NCI-H1930 (cell line): ENCODE measurements around the gene ERC2.

Source experiments
- DNase-seq, 2 experiments: peaks; one replicate each; lab custom pipeline; 2025; lab: John Stamatoyannopoulos, UW

ERC2 gene

DNA sequence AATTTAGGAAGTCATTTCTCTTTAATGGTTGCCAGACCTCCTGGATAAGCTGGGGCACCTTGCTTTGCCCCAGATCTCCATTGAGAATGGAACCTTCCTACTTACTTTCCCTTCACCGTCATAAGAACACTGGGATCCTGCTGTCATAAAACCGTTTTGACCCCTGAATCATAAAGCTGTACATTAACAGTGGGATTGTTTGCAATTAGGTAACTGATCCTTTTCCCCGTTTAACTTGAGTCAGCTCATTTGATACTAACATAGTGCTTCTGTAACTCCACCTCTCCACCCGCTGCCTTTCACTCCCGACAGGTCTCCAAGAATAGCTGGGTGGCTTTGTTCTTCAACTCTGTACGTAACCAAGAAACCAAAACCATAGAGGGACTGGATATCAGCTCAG, 673.0 kb downstream of the ERC2 start:
- DNase-seq = no peak

DNA sequence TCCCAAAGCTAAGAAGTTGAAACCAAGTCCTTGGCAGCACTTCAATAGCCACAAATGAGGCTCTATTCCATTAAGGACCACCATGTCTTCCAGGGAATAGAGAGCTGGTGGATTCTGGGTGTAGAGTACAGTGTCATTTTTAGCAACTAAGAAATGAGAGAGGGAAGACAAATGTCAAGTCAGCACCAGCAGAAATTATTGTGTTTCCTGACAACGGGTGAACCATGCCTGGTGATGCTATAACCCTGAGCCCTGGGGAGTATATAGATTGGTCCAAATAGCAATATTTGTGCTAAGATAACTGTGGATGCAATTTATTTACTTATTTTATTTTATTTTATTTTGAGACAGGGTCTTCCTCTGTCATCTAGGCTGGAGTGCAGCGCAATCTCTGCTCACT, 675.5 kb downstream of the ERC2 start:
- no peak for DNase-seq

DNA sequence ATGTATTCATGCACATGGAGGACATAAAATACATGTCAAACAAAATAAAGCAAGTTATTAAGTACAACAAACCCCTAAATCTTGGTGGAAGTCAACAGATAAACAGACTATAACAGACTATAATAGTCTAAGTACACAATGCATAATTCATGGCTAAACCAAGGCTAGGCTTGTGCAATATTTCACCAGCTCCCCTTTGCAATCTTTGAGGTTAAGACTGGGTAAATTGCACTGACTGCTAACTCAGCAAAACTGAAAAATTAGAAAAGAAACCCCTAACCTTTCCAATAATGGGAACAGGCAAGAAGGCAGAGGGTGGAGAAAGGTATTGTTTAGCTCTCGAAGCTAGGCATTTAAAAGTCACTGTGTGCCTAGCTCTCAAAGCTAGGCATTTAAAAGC, 676.3 kb downstream of the ERC2 start:
- DNase-seq = peak in 1 of 2 experiments; percentile 25

DNA sequence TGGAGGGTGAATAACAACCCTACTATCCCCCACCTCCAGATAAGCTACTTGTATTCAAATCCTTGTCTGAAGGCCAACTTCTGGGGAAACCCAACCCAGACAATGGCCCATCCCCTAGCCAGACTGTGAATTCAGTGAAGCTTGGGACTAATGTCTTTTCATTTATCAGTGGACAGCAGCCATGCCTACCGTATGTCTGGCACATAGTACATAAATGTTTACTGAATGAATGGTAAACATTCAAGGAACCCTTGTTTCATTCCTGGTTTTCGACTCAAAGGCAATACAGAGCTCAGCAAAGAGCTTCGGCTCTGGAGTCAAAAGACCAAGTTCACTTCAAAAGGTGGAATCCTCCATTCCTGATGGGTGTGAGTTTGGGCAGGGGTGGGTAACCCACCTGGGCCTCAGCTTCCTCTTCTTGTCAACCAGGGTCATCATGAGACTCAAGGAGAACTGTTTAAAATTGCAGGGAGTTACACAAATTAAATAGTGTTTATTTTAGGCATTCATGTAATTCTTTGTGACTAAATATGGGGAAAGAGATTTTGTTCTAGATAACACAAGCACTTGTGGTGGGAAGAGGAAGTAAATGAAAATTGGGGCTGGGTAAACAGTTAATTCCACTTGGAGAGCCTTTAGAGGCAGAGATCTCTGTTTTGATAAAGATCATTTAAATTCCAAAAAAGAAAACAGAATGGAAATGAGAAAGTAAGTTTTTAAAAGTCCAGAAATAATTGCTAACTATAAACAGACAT, 677.5 kb downstream of the ERC2 start:
- DNase-seq = no peak

DNA sequence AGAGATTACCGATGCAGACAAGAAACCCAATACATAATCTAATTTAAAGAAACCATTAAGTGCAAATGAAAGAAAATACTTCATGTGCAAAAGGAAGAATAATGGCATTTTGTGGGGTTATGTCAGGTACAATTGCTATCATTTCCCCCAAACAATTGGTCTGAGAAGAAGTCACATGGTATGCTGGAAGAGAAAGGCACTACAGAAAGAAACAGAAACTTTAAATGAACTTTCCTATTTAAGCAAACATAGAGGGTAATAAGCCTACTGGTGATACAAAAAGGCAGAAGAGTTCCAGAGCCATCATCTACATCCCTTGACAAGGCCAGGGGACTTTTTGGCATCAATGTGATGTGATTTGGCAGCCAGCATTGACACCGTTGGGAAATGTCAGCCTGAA, 678.8 kb downstream of the ERC2 start:
- no peak for DNase-seq

DNA sequence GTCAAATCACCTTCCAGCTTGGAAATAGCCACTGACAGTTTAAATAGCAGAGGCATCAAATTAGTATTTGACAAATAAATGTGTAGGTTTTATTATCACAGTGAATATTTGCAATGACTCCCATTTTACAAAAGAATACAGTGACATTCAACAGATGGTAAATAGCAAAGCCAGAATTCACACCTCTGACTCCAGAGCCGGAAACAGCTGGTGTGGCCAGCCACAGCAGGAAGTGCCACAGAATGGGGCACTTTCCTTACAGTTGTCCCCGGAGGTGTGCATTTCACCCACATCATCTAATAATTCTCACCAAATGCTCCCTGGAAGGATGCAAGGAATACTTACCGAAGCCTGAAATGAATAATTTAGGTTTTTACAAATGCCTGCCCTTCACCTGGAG, 685.5 kb downstream of the ERC2 start:
- no peak for DNase-seq

DNA sequence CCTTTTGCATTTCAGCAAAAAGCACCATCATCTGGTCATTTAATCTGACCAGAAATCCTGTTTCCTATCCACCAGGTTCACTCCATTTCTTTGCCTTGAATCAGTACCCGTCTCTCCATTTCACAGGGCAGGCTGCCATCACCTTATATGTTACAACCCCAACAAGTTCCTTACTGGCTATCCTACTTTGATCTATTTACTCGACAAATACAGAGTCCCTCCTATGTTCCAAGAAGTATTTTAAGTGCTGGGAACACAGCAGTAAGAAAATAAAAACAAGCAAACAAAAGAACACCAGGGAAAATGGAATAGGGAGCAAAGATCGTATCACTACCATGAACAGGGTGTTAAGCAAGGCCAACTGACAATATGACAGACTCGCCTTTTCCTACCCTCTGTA, 685.9 kb downstream of the ERC2 start:
- no peak for DNase-seq

DNA sequence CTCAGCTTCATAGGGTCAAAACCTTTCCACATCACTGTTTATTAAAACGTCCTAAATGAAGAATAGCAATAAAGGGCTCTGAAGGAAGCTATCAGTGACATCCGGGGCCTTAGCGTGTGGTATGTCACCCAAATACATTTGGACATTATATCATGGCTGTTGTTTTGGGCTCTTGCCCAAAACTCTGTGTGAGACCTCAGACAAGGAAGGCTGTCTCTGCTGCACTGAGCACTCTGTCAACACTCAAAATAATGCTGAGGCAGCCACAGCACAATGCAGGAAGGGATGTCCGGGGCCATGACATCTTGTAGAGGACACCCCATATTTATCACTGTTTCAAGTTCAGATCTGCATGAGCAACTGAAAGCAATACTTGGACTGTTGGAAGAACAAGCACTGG, 687.4 kb downstream of the ERC2 start:
- no peak for DNase-seq

DNA sequence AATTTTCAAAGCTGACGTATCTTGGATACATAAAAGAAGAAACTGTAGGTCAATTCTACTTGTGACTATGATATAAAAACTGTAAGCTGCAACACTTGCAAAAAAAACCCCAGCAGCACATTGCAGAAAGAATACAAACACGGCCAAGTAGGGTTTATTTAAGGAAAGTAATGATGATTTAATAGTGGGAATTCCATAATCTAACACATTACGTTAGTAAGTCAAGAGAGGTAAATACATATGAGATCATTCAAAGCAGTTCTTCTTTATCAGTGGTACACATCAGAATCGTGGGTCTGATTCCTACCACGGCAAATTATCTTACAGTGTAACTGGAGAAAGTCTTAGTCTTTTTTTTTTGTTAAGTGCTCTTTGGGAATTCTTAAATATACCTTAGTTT, 688.7 kb downstream of the ERC2 start:
- no peak for DNase-seq

DNA sequence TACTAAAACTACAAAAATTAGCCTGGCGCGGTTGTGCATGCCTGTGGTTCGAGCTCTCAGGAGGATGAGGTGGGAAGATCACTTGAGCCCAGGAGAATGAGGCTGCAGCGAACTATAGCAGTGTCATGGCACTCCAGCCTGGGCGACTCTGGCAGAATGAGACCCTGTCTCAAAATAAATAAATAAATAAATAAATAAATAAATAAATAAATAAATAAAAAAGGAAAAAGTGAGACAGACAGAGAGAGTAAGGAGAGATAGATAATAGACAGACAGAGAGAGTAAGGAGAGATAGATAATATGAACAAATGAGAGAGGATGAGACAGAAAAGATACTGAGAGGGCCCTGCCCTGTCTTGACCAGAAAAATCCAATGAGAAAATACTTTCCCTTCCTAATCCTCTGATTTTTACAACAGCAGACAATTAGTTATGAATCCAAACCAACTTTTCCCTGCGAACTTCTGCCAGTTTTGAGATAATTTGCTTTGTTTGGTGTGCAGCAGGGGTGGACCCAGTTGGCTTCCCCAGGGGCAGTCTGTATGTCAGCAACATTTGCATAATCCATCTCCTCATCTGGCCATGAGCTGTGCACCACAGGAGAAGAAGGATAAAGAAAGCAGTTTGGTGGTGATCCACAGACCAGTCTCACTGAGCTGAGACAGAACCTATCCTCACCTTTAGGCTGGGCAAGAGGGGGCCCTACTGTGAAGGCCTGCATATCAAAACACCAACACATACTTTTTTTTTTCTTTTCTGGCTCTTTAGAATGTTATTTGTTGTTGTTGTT, 692.7 kb downstream of the ERC2 start:
- no peak for DNase-seq

DNA sequence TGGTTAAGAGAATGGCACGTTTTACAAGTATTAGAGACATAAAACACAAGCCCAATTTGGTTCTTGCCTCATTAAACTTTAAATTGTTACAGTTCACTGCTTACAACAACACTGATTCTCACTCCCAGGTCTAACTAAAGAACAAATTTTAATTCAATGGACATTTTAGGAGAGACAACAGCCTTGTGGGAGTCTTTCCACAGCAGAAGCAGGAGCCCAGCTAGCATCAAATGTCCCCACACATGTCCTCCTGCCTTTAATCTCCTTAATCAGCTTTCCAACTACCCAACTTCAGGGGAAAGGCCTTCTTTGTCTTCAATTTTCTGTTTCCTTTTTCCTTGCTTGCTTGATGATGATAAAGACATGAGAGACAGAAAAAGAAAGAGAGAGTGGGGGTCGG, 693.4 kb downstream of the ERC2 start:
- no peak for DNase-seq

DNA sequence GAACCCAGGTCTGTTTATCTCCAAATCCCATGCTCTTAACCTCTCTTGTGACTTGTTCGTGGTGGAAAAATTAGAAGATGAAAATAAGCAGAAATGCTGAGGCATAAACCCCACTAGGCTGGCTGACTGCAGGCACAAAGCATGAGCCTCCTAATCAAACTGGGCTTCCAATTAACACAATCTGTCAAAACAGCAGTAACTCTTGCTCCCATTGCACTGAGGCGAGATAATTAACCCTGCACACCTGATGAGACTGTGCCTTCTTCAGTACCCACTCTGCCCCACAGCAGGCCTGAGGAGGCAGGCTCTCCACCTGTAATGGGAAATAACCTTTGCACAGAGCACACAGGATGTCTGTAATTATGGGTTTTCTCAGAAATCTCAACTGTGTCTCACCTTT, 696.8 kb downstream of the ERC2 start:
- no peak for DNase-seq

DNA sequence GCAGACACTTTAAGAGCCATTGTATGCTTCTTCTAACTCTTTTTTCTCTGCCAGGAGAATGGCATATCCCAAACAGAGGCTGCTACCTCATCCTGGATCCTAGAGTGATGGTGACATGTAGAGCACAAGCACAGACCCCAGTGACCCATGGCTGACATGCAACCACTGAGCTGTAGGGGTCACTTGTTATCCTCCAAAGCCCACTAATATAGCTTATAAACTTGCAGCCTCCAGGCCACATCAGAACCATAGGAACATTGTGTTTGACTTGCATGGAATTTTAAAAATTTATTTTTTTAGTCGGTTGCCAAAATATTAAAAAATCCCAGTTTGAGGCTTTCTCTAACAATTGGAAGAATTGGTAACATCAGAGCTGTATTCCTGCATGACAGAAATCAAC, 698.2 kb downstream of the ERC2 start:
- DNase-seq = no peak

DNA sequence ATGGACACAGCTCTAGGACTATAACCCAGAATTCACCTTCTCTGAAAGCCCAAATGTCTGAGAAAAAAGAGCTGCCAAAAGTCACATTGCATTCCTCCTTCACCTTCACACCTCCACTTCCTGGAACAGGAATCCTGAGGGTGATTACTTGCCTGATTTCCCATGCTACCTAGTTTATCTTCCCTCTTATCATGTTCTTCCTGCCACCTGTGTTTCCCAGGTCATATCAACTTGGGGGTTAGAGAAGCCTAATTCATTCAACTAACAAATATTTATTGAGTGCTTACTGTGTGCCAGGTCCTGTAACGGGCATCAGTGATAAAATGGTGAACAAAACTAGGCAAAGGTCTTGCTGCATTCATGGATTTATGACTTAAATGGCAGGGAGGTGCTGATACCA, 701.5 kb downstream of the ERC2 start:
- DNase-seq = no peak

DNA sequence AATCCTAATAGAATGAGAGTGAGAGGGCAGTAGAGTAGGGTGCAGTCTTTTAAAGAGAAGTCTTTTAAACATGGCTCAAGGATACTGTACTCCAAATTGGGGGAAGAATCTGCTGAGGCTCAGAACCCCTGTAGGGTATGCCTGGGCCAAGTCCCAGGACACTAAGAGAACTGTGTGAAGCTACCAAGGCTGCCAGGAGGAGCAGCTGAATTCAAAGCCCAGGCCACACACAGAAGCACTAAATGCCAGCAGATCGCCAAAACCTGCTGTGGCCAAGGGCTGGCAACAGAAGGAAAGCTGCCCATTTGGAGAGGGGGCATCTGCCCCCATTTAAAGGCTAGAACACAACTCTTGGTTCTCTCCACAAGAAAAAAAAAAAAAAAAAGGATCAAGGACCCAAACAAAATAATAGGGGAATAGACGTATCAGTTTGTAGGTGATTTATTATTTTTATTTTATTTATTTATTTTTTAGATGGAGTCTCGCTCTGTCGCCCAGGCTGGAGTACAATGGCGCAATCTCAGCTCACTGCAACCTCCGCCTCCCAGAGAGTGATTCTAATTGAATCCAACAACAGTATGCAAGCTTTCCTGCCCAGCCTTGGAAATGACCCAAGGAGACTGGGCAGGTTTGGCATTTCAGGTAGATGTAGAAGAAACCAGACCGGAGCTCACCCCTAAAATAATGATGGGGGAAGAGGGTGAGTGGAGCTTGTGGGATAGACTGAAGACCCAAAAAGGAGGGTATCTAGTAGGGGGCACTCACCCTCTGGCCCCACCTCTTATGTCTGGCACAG, 702.2 kb downstream of the ERC2 start:
- DNase-seq = no peak

DNA sequence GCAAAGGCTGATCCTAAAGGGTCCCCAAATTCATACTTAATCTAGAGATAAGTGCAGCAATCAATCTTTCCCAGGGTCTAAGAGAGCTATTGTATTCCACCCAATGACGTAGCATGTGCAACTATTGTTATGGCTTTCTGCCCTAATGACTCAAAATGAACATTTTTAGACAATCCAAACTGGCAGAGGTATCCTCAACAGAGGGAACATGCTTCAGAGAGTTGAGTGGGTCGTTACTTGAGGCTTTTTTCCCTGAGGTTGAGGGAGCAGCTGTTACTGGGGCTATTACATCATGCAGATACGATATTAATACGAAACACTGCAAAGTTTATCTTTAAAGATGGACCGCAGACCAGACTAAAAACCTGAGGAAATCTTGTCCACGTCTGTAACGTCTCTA, 702.9 kb downstream of the ERC2 start:
- DNase-seq = no peak

DNA sequence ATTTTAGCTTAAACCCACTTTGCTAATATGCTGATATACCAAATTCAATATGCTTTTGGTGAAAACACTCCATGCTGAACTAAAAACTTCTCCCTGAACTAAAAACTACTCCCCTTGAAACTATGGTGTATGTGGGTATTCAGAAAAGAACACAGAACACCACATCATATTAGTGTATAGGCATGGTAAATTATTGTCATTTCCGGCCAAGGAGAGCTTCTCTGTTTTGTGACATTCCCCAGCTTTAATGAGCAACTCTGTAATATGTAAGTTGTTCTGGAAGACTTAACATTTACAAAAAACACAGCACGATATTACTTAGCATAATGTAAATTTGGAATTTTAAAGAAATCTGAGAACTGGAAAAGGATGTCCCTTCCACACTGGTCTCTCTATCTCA, 711.3 kb downstream of the ERC2 start:
- DNase-seq = no peak

DNA sequence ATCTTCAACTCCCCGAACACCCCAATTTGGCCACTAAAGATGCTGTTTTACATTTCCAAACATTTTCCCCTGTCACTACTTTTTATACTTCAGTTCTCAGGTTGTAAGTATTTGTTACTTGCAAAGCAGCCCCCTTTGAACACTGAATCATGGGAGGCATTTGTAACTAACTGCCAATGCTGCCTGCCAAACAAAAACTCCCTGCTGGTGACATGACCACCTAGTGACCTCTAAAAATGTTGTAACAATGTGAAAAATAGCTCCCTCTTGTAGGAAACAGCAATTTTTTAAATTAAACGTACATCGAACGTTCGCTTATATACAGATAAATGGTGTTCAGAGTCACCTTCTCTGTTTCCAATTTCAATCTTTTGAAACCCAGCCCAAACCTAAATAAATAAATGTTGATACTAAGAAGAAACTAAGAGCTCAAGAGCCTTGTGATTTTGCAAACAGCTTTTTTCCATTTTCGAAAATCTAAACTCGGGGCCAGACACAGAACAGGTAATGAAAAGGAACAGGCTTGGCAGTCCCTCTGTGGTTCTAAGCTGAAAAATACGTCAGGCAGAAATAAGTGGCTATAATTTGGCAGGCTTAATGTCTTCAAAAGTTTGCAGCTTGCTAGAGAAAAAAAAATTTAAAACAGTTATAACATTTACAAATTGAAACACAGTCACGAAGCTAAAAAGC, 712.6 kb downstream of the ERC2 start:
- DNase-seq = no peak

DNA sequence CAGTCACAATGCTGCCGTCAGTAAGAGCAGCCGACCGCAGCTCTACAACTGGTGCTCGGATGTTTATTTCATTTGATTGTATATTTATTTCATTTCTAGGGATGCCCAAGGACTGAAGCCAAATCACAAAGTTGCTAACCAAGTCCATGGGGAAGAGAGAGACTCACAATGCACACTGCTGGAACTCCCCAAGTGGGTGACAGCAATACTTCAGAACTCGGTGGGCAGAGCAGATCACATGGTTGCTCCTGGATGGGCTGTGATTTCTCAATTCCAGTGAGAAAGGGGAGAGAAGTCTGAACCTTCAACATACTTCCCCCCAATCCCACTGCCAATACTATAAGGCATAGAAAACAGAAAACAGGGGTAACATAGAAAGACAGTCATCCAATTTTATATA, 715.4 kb downstream of the ERC2 start:
- DNase-seq = no peak

DNA sequence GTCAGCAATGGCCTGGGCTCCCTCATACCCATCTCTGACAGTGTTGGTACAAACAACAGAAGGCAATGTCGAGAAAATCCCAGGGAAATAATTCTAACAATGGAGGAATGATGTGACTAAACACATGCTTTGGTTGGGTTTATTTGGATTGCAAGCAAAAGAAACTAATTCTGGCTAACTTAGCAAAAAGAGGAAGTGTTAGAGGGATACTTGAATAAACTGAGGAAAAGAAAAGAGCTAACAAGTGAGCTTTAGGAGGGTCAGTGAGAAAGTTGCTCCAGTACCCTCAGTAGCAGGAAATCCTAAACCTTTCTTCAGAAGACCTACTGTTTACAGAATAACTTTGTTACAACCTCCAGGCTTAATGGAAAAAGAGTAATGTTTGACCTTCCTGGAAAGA, 716.5 kb downstream of the ERC2 start:
- DNase-seq = no peak

DNA sequence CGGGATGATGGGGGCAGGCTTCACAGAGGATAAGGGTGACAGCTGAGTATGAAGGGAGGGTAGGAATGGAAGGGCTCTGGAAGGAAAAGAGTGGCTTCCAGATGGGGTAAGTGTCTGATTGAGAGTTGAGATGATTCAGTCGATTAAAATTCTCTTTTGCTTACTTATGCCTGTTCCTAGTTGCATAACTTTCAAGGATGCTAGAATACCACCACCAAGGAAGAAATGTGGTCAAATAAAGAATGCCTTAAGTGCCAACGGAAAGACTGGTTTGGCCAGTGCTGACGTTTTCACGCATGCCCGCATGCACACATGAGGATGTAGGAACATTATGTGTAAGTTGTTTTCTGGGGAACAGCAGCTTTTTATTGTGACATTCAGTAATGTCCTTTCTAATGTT, 717.7 kb downstream of the ERC2 start:
- DNase-seq = no peak

DNA sequence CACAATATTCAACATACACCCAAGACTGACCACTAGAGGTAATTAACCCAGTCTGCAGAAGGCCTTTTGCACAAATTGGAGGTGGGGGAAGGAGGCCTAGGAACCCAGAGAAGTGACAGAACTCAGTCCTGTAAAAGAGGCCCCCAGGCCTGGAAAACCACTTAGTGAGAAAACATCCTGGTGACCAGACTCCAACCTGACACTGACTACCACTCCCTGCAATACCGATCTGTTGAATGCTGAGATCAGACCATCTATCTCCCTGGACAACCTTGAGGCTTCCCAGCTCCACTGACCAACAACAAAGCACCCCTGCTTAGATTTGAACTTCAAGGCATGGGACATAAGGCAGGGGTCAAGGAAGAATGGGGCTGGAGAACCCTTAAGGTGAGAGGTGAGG, 719.2 kb downstream of the ERC2 start:
- DNase-seq = no peak
